HG03280 (cell line): ENCODE data around the gene ZNF730.
"Not testable (repeated sequence)": the region's sequence is repeated elsewhere in the genome, so short reads cannot be mapped to it uniquely, and the experiment has no call there.

ENCODE experiments used
- ATAC-seq: cut with Tn5 transposase; IDR thresholded peaks from one replicate; pipeline ENCODE4 v1.9.1; 2021; ENCODE audit warnings: mild to moderate bottlenecking, moderate library complexity; ENCODE audit not compliant: unreplicated experiment

ZNF730 gene

GRCh38 chr19:23116802-23117571 lies at the start of gene ZNF730:
Gene ZNF730, plus strand, starts transcription at chr19:23117025. Its CDS starts 149 bp downstream, at chr19:23117174.
- ATAC-seq, result peak; percentile 78

GRCh38 chr19:23070353-23071146 lies 46.3 kb upstream of the ZNF730 start:
- no peak for ATAC-seq

GRCh38 chr19:23071147-23071511 lies 45.7 kb upstream of the ZNF730 start:
- no peak for ATAC-seq

- no peak for ATAC-seq
Observed at GRCh38 chr19:23075031-23075733, 41.6 kb upstream of the ZNF730 start.

GRCh38 chr19:23077776-23078175 lies 39.0 kb upstream of the ZNF730 start:
- not testable (repeated sequence) for ATAC-seq

- no peak for ATAC-seq
Observed at GRCh38 chr19:23093832-23094231, 23.0 kb upstream of the ZNF730 start.

GRCh38 chr19:23095418-23095817 lies 21.4 kb upstream of the ZNF730 start:
- ATAC-seq, result no peak

- ATAC-seq, result no peak
Observed at GRCh38 chr19:23098286-23098685, 18.5 kb upstream of the ZNF730 start.

- no peak for ATAC-seq
Observed at GRCh38 chr19:23098988-23099387, 17.8 kb upstream of the ZNF730 start.

GRCh38 chr19:23099966-23100365 lies 16.9 kb upstream of the ZNF730 start:
- ATAC-seq, result no peak

GRCh38 chr19:23101241-23101640 lies 15.6 kb upstream of the ZNF730 start:
- ATAC-seq, result no peak

- ATAC-seq, result no peak
Observed at GRCh38 chr19:23118400-23118799, 1.6 kb downstream of the ZNF730 start.

GRCh38 chr19:23134211-23134610 lies 17.4 kb downstream of the ZNF730 start:
- ATAC-seq, result not testable (repeated sequence)

GRCh38 chr19:23145617-23146415 lies 29.0 kb downstream of the ZNF730 start:
- ATAC-seq, result no peak

GRCh38 chr19:23160766-23161165 lies 43.9 kb downstream of the ZNF730 start:
- ATAC-seq, result no peak

- not testable (repeated sequence) for ATAC-seq
Observed at GRCh38 chr19:23168286-23168685, 51.5 kb downstream of the ZNF730 start.

- ATAC-seq, result no peak
Observed at GRCh38 chr19:23183251-23183650, 66.4 kb downstream of the ZNF730 start.

GRCh38 chr19:23190341-23190740 lies 73.5 kb downstream of the ZNF730 start:
- no peak for ATAC-seq
